HG02763 (cell line): ENCODE measurements around the gene SLC14A1.

Experiments used
- ATAC-seq: cut with Tn5 transposase; IDR thresholded peaks from one replicate; pipeline ENCODE4 v1.9.1; 2021; ENCODE audit warnings: mild to moderate bottlenecking, moderate library complexity; ENCODE audit not compliant: unreplicated experiment

The SLC14A1 gene

DNA sequence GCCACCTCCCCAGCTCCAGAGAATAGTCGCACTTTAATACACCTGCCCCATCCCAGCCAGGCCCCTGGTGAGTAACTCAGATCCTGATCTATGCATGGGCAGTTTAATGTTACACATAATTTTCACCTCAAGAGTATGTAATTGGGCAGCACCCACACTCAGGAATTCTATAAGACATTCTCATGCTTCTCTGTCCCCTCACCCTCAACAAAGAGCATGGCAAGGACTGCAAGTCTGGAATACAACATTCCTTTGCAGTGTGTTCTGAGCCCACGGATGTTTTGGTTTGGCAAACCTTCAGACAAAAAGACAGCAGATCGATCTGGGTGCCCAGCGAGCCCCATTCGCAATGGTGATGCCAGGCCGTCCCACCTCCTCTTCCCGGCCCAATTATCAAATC is 4.9 kb upstream of the SLC14A1 start:
- ATAC-seq, result no peak

DNA sequence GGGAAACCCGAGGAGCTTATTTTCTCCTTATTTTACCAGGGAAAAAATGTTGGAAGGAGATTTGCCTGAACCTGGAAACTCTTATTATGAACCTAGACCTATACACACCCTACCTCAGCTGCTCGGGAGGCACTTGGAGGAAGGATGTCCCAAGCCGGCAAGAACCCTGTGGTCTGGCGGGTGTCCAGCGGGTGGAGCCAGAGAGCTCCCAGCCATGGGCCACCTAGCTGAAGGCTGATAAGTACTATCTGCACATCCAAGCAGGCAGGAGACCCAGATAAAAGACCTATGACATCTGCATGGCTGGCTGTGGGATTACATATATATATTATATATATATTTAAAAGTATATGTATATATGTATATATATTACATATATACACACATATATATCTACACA is 1.1 kb upstream of the SLC14A1 start:
- ATAC-seq, result peak; percentile 86

- ATAC-seq, result no peak
Observed at GRCh38 chr18:45724601-45725000, 620 bp downstream of the SLC14A1 start.

GRCh38 chr18:45725336-45725735 is 1.4 kb downstream of the SLC14A1 start:
- no peak for ATAC-seq

DNA sequence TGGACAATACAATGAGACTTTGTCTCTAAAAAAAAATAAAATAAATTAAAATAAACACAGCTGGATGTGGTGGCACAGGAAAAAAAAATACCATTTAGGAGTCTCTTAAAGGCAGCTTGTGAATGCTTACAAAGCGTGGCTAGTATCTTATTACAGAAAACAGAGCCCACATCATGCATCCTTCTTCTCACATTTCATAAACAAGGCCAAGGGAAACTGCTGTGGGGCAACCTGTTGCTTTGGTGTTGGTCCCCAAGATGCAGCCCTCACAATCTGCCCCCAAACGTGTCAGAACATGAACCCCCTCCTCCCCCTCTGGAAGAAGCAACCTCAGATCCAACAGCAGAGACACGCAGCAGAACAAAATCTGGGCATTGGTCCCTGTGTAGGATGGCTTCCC is 2.6 kb downstream of the SLC14A1 start:
- ATAC-seq, result no peak

DNA sequence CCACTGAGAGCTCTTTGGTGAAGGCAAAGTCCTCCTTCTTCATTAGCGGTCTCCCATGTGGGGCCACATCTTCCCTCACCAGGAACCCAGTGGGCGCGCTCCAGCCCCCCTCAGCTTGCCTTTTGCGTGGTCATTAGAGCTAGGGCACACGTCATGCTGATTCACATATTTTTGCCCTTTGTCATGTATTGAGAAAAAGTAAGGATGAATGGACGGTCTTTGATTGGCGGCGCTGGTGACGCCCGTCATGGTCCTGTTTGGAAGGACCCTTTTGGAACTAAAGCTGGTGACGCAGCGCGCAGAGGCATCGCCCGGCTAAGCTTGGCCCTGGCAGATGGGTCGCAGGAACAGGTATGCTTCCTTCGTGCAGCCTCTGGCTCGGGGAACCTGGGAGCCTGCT is 3.1 kb downstream of the SLC14A1 start:
- ATAC-seq, result no peak

- no peak for ATAC-seq
Observed at GRCh38 chr18:45728336-45729010, 4.5 kb downstream of the SLC14A1 start.

DNA sequence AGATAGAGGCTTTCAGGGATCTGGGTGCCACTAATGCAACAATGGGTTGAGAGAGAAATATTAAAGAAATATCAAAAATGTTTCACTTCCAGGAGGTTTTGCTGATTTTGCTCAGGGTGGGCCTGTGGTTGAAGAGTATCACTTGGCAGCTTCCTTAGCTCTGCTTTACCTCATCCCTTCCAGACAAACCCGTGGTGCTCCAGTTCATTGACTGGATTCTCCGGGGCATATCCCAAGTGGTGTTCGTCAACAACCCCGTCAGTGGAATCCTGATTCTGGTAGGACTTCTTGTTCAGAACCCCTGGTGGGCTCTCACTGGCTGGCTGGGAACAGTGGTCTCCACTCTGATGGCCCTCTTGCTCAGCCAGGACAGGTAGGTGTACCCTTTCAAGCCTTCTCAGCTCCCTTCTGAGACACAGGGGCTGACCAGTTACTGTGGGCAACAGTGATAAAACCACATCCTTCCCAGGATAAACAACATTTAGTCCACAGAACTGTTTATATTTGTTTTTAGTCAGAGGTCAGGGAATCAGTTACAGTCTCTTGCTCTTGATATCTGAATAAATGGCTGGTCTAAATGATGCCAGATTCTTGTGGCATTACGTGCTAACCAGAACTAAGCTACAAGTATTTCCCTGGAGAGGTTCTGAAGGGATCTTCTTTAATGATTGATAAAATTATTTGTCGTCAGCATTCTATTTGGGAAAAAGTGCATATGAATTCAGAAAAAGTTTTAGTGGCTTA is 7.0 kb downstream of the SLC14A1 start:
- ATAC-seq, result no peak

DNA sequence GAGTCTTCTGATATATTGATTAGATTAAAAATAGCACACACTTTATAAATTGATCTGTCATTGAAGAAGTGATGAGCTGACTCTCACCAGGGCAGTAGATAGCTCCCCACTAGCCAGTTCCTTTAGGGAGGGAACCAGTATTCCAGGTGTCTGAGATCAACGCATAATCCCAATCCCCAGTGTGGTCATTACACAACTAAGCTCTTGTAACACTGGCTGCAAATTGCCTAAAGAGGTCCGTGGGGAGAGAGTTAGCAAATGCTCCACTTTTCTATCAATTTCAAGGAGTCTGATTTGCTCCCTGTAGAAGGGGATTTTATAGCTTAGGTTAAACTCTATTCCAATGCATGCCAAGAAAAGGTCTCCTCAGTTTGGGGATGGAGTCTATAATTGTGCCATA is 7.7 kb downstream of the SLC14A1 start:
- ATAC-seq, result no peak

DNA sequence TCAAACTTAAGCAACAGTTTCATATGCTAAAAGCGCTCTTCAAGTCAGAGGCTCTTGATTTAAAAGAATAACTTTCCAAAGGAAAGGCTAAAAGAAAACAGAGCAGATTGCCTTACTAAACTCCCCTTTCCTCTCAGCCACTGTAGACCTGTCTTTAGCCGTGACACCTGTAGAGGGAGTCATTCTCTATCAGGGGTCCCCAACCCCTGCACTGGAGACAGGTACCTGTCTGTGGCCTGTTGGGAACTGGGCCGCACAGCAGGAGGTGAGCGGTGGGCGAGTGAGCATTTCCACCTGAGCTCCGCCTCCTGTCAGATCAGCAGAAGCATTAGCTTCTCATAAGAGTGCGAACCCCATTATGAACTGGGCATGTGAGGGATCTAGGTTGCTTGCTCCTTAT is 9.6 kb downstream of the SLC14A1 start:
- no peak for ATAC-seq

- ATAC-seq, result no peak
Observed at GRCh38 chr18:45734505-45734904, 10.5 kb downstream of the SLC14A1 start.

- ATAC-seq, result no peak
Observed at GRCh38 chr18:45734944-45735343, 11.0 kb downstream of the SLC14A1 start.

GRCh38 chr18:45738660-45739059 is 14.7 kb downstream of the SLC14A1 start:
- ATAC-seq, result no peak

- ATAC-seq, result no peak
Observed at GRCh38 chr18:45739268-45739667, 15.3 kb downstream of the SLC14A1 start.

GRCh38 chr18:45739848-45740247 is 15.9 kb downstream of the SLC14A1 start:
- no peak for ATAC-seq

DNA sequence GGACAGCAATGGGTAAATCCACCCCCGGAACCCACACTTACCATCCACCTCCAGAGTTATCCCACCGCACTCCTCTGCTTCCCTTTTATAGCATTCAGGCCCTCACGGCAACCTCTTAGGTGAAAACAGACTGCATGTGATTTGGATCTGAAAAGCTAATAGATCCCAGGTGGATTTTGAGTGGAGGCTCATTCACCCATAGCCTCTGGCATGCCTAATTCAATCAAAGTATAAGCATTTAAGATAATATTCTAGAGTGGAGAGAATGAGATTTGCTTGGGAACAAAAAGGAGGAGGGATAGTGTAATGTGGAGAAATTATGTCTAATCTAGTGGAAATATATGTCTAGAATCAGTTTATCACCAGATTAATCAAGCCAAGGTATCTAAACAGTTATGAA is 17.1 kb downstream of the SLC14A1 start:
- no peak for ATAC-seq

- no peak for ATAC-seq
Observed at GRCh38 chr18:45745817-45746461, 22.0 kb downstream of the SLC14A1 start.

GRCh38 chr18:45748501-45748900 is 24.5 kb downstream of the SLC14A1 start:
- no peak for ATAC-seq

GRCh38 chr18:45749918-45750689 is 26.1 kb downstream of the SLC14A1 start:
- ATAC-seq, result no peak

- no peak for ATAC-seq
Observed at GRCh38 chr18:45751766-45752165, 27.8 kb downstream of the SLC14A1 start.

- no peak for ATAC-seq
Observed at GRCh38 chr18:45752681-45753080, 28.7 kb downstream of the SLC14A1 start.
